Measurements from ENCODE around the gene TSGA10.

Gene TSGA10

DNA sequence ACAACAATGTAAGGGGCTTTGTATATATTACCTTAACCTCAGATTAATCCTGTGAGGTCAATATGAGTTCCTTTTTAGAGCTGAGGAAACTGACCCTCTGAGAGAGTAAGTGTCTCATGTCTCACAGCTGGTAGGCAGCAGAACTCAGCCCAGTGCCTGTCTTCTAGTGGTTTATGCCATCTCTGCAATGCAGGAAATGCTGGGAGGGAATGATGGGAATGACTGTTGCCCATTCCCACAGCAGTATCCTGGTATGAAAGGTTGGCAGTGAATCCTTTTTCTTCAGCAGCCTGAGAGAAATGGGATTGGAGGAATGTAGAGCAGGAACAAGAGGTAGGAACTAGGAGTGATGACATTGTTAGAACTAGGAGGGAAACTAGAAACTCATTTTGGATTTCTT is 32.3 kb upstream of the TSGA10 start:
- no peak for DNase-seq (ENCODE audit: low spot score)
- H2AFZ ChIP-seq (ENCODE audit: low read length): no peak overlapping the region
- H3K4ac ChIP-seq (ENCODE audit: low read length): no peak overlapping the region
- H4K8ac ChIP-seq (ENCODE audit: low read depth, low read length): no peak overlapping the region
- H3K23ac ChIP-seq (ENCODE audit: low read depth, low read length, poor library complexity): no peak overlapping the region
- peaks cover 6 to 68% of the 10 kb centered on the region in 2 donors for H3K36me3 ChIP-seq (replicated peaks in 1 of 2; ENCODE audit: control insufficient read depth in 2 of 2, insufficient read depth in 2 of 2, low read length in 2 of 2)
- H3K14ac ChIP-seq (ENCODE audit: low read length): no peak overlapping the region
- peak overlapping the region in 1 of 2 donors; percentile 63 for H3K4me3 ChIP-seq (ENCODE audit: low read length in 2 of 2)
- no peaks in the 10 kb centered on the region for H3K27me3 ChIP-seq (ENCODE audit: control insufficient read depth in 3 of 3, insufficient read depth in 3 of 3, low read depth in 1 of 3, low read length in 3 of 3)
- H3K27ac ChIP-seq (replicated peaks; ENCODE audit: low read length): no peak overlapping the region
- no peak overlapping the region for H2BK120ac ChIP-seq (ENCODE audit: low read depth, low read length)
- H3K4me2 ChIP-seq (ENCODE audit: insufficient read depth, low read length, poor library complexity, severe bottlenecking): no peak overlapping the region
- no peak overlapping the region for H2BK5ac ChIP-seq (ENCODE audit: low read length)
- H2BK12ac ChIP-seq (ENCODE audit: low read length): no peak overlapping the region
- H4K91ac ChIP-seq (ENCODE audit: low read depth, low read length, poor library complexity): no peak overlapping the region
- peaks cover 2% of the 10 kb centered on the region for H3K79me1 ChIP-seq (ENCODE audit: low read depth, low read length)
- no peak overlapping the region for H3K9ac ChIP-seq (ENCODE audit: low read depth, low read length, poor library complexity)
- no peaks in the 10 kb centered on the region for H3K4me1 ChIP-seq (ENCODE audit: control insufficient read depth in 2 of 2, insufficient read depth in 1 of 2, low read depth in 1 of 2, low read length in 2 of 2)
- H2BK15ac ChIP-seq (ENCODE audit: low read length): no peak overlapping the region
- H3K9me3 ChIP-seq (replicated peaks in 1 of 2; ENCODE audit: control insufficient read depth in 2 of 2, insufficient read depth in 1 of 2, low read depth in 1 of 2, low read length in 2 of 2): peaks cover 2 to 4% of the 10 kb centered on the region in 2 donors
- no peak overlapping the region for H3K18ac ChIP-seq (ENCODE audit: low read length)
- H2AK5ac ChIP-seq (ENCODE audit: low read depth, low read length): no peak overlapping the region

DNA sequence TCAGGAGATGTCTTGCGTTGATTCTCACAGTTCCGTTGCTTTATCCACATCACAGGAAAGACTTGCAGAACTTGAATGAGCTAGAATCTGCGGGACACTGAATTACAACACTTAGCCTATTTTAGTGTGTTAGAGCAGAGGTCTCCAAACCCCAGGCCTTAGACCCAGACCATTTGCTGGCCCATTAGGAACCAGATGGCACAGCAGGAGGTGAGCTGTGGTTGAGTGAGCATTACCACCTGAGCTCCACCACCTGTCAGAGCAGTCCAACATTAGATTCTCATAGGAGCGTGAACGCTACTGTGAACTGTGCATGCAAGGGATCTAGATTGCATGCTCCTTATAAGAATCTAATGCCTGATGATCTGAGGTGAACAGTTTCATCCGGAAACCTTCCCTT is 30.1 kb upstream of the TSGA10 start:
- no CpG with 5 or more reads among the region's 6 CpGs for WGBS, 2 donors (ENCODE audit: extremely low coverage in 2 of 2, insufficient read length in 2 of 2, insufficient replicate concordance in 1 of 2)
- Histone ChIP-seq H3K9me3 (replicated peaks in 1 of 2; ENCODE audit: control insufficient read depth in 2 of 2, insufficient read depth in 1 of 2, low read depth in 1 of 2, low read length in 2 of 2) (peaks cover 2 to 4% of the 10 kb centered on the region in 2 donors), H3K9ac (ENCODE audit: low read depth, low read length, poor library complexity) (peak overlapping the region; percentile 12)

DNA sequence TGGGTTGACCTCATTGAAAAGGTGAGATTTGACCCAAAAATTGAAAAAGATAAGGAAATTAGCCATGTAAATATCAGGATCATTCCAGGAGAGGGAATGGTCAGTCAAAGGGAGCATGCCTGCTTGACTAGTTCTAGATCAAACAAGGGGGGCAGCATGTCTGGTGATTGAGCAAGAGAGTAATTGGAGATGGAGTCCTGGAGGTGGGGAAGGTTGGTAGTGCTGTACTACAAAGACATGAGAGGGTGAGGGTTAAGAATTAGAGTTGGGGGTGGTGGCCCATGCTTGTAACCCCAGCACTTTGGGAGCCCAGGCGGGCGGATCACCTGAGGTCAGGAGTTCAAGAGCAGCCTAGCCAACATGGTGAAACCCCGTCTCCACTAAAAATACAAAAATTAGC is 28.3 kb upstream of the TSGA10 start:
- Histone ChIP-seq H3K4me1 (ENCODE audit: control insufficient read depth in 2 of 2, insufficient read depth in 1 of 2, low read depth in 1 of 2, low read length in 2 of 2) (no peaks in the 10 kb centered on the region), H2AFZ (ENCODE audit: low read length) (no peak overlapping the region), H3K27me3 (ENCODE audit: control insufficient read depth in 3 of 3, insufficient read depth in 3 of 3, low read depth in 1 of 3, low read length in 3 of 3) (no peaks in the 10 kb centered on the region), H4K8ac (ENCODE audit: low read depth, low read length) (no peak overlapping the region), H3K23ac (ENCODE audit: low read depth, low read length, poor library complexity) (no peak overlapping the region), H3K9ac (ENCODE audit: low read depth, low read length, poor library complexity) (no peak overlapping the region), H3K4ac (ENCODE audit: low read length) (no peak overlapping the region), H2AK5ac (ENCODE audit: low read depth, low read length) (no peak overlapping the region), H2BK120ac (ENCODE audit: low read depth, low read length) (no peak overlapping the region), H3K18ac (ENCODE audit: low read length) (no peak overlapping the region), H3K4me2 (ENCODE audit: insufficient read depth, low read length, poor library complexity, severe bottlenecking) (no peak overlapping the region), H3K27ac (replicated peaks; ENCODE audit: low read length) (no peak overlapping the region), H2BK15ac (ENCODE audit: low read length) (no peak overlapping the region), H3K79me1 (ENCODE audit: low read depth, low read length) (peaks cover 4% of the 10 kb centered on the region), H3K9me3 (replicated peaks in 1 of 2; ENCODE audit: control insufficient read depth in 2 of 2, insufficient read depth in 1 of 2, low read depth in 1 of 2, low read length in 2 of 2) (peaks cover 2 to 4% of the 10 kb centered on the region in 2 donors), H2BK12ac (ENCODE audit: low read length) (no peak overlapping the region), H3K36me3 (replicated peaks in 1 of 2; ENCODE audit: control insufficient read depth in 2 of 2, insufficient read depth in 2 of 2, low read length in 2 of 2) (peaks cover 2 to 29% of the 10 kb centered on the region in 2 donors), H3K14ac (ENCODE audit: low read length) (no peak overlapping the region), H2BK5ac (ENCODE audit: low read length) (no peak overlapping the region), H4K91ac (ENCODE audit: low read depth, low read length, poor library complexity) (no peak overlapping the region), H3K4me3 (ENCODE audit: low read length in 2 of 2) (no peak overlapping the region)
- DNase-seq (ENCODE audit: low spot score): no peak
- WGBS, 2 donors (ENCODE audit: extremely low coverage in 2 of 2, insufficient read length in 2 of 2, insufficient replicate concordance in 1 of 2): no CpG with 5 or more reads among the region's 3 CpGs

More for the DNA sequence above, 30.1 kb upstream of the TSGA10 start:
- Histone ChIP-seq H3K18ac (ENCODE audit: low read length) (no peak overlapping the region), H3K23ac (ENCODE audit: low read depth, low read length, poor library complexity) (no peak overlapping the region), H3K4ac (ENCODE audit: low read length) (no peak overlapping the region), H3K36me3 (replicated peaks in 1 of 2; ENCODE audit: control insufficient read depth in 2 of 2, insufficient read depth in 2 of 2, low read length in 2 of 2) (peaks cover 4 to 47% of the 10 kb centered on the region in 2 donors), H3K27me3 (ENCODE audit: control insufficient read depth in 3 of 3, insufficient read depth in 3 of 3, low read depth in 1 of 3, low read length in 3 of 3) (no peaks in the 10 kb centered on the region), H2AFZ (ENCODE audit: low read length) (no peak overlapping the region), H3K14ac (ENCODE audit: low read length) (no peak overlapping the region), H2BK5ac (ENCODE audit: low read length) (no peak overlapping the region), H3K79me1 (ENCODE audit: low read depth, low read length) (peaks cover 4% of the 10 kb centered on the region), H3K4me1 (ENCODE audit: control insufficient read depth in 2 of 2, insufficient read depth in 1 of 2, low read depth in 1 of 2, low read length in 2 of 2) (no peaks in the 10 kb centered on the region), H3K4me3 (ENCODE audit: low read length in 2 of 2) (no peak overlapping the region), H4K91ac (ENCODE audit: low read depth, low read length, poor library complexity) (no peak overlapping the region), H3K4me2 (ENCODE audit: insufficient read depth, low read length, poor library complexity, severe bottlenecking) (no peak overlapping the region), H2BK120ac (ENCODE audit: low read depth, low read length) (no peak overlapping the region), H4K8ac (ENCODE audit: low read depth, low read length) (no peak overlapping the region), H2BK12ac (ENCODE audit: low read length) (no peak overlapping the region), H2AK5ac (ENCODE audit: low read depth, low read length) (no peak overlapping the region), H3K27ac (replicated peaks; ENCODE audit: low read length) (no peak overlapping the region), H2BK15ac (ENCODE audit: low read length) (no peak overlapping the region)
- no peak for DNase-seq (ENCODE audit: low spot score)

DNA sequence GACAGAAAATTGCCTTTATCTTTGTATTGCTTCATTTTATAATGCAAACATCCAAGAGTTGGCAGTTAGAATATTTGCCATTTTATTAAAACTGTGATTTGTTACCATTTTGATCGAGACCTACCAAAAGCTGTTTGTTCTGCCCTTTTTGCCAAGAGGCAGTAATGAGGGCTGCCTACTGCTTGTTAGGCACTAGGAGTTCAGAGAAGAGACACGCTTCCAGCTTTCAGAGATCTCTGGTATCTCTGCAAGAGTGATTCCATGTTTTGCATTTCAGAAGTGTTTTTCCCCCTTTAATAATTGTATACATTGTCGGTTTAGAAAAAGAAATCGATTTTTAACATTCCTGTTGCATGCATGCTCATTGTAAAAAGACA is 26.9 kb upstream of the TSGA10 start:
- H3K9me3 ChIP-seq (replicated peaks in 1 of 2; ENCODE audit: control insufficient read depth in 2 of 2, insufficient read depth in 1 of 2, low read depth in 1 of 2, low read length in 2 of 2): peaks cover 0 to 4% of the 10 kb centered on the region in 2 donors

More for the DNA sequence above, 26.9 kb upstream of the TSGA10 start:
- peak overlapping the region; percentile 60 for H3K4me2 ChIP-seq (ENCODE audit: insufficient read depth, low read length, poor library complexity, severe bottlenecking)
- no peak overlapping the region for H3K4ac ChIP-seq (ENCODE audit: low read length)
- H3K27me3 ChIP-seq (ENCODE audit: control insufficient read depth in 3 of 3, insufficient read depth in 3 of 3, low read depth in 1 of 3, low read length in 3 of 3): no peaks in the 10 kb centered on the region
- H4K8ac ChIP-seq (ENCODE audit: low read depth, low read length): no peak overlapping the region
- WGBS, 2 donors (ENCODE audit: extremely low coverage in 2 of 2, insufficient read length in 2 of 2, insufficient replicate concordance in 1 of 2): no CpG with 5 or more reads among the region's 4 CpGs
- no peaks in the 10 kb centered on the region for H3K4me1 ChIP-seq (ENCODE audit: control insufficient read depth in 2 of 2, insufficient read depth in 1 of 2, low read depth in 1 of 2, low read length in 2 of 2)
- no peak for DNase-seq (ENCODE audit: low spot score)
- peak overlapping the region; percentile 73 to 86 for H3K4me3 ChIP-seq (ENCODE audit: low read length in 2 of 2)
- H3K9ac ChIP-seq (ENCODE audit: low read depth, low read length, poor library complexity): no peak overlapping the region
- H2AFZ ChIP-seq (ENCODE audit: low read length): peak overlapping the region; percentile 87
- no peak overlapping the region for H3K14ac ChIP-seq (ENCODE audit: low read length)
- H2BK15ac ChIP-seq (ENCODE audit: low read length): no peak overlapping the region
- H2BK120ac ChIP-seq (ENCODE audit: low read depth, low read length): no peak overlapping the region
- peaks cover 4% of the 10 kb centered on the region for H3K79me1 ChIP-seq (ENCODE audit: low read depth, low read length)
- no peak overlapping the region for H3K18ac ChIP-seq (ENCODE audit: low read length)
- no peak overlapping the region for H3K23ac ChIP-seq (ENCODE audit: low read depth, low read length, poor library complexity)
- no peak overlapping the region for H2AK5ac ChIP-seq (ENCODE audit: low read depth, low read length)
- no peak overlapping the region for H2BK5ac ChIP-seq (ENCODE audit: low read length)
- no peak overlapping the region for H4K91ac ChIP-seq (ENCODE audit: low read depth, low read length, poor library complexity)
- peaks cover 0 to 26% of the 10 kb centered on the region in 2 donors for H3K36me3 ChIP-seq (replicated peaks in 1 of 2; ENCODE audit: control insufficient read depth in 2 of 2, insufficient read depth in 2 of 2, low read length in 2 of 2)
- H3K27ac ChIP-seq (replicated peaks; ENCODE audit: low read length): no peak overlapping the region
- H2BK12ac ChIP-seq (ENCODE audit: low read length): no peak overlapping the region

Measured in neuronal stem cell (in vitro differentiated cells).